CD4-positive, alpha-beta T cell (primary cell): Measurements from ENCODE around the gene PPM1L. TPM values are rescaled to one million over a fixed set of nuclear protein-coding genes. Genes with fewer than 3 reads are reported as not detected.

Source experiments
- ATAC-seq: fragments of 200-7000 bp; cut with Tn5 transposase; one replicate; pipeline ENCODE4 v1.10.0; 2022; ENCODE audit warnings: mild to moderate bottlenecking; ENCODE audit not compliant: poor library complexity
- CTCF ChIA-PET: fragments of 350-600 bp; sonication (Branson Sonifier 250); formaldehyde crosslinking; loops from one replicate; lab custom pipeline; 2021; ENCODE audit warnings: antibody characterized with exemption, inconsistent platforms; lab: Charles Lee
- POLR2A ChIA-PET: fragments of 350-600 bp; sonication (Branson Sonifier 250); formaldehyde crosslinking; loops from one replicate; lab custom pipeline; 2021; ENCODE audit warnings: antibody characterized with exemption, inconsistent platforms; lab: Charles Lee
- DNase-seq, 14 experiments: peaks; one replicate each; pipeline ENCODE4 v3.0.0-alpha.2; 2013 to 2020; ENCODE audit warnings: mixed read lengths in 2 of 14
- H3K27ac ChIP-seq, 2 donors: one replicate each; pipeline versions ENCODE4 v1.5.1 to v1.7.0; 2013; ENCODE audit warnings: low read length in 2 of 2, low read depth in 1 of 2, mild to moderate bottlenecking in 1 of 2
- H3K27me3 ChIP-seq, 2 experiments: 1 replicate in 1 of 2; 2 replicates in 1 of 2; pipeline versions ENCODE4 v1.6.1 to v1.7.0; 2013; ENCODE audit warnings: low read length in 2 of 2, control low read depth in 1 of 2, mild to moderate bottlenecking in 1 of 2, moderate library complexity in 1 of 2; ENCODE audit not compliant: insufficient read depth in 2 of 2, control insufficient read depth in 1 of 2
- H3K36me3 ChIP-seq: one replicate; pipeline ENCODE4 v1.6.1; 2013; ENCODE audit warnings: low read length, control low read depth; ENCODE audit not compliant: insufficient read depth
- H3K4me1 ChIP-seq: one replicate; pipeline ENCODE4 v1.6.1; 2013; ENCODE audit warnings: low read length, control low read depth; ENCODE audit not compliant: insufficient read depth
- H3K4me3 ChIP-seq: one replicate; pipeline ENCODE4 v1.5.1; 2013; ENCODE audit warnings: mild to moderate bottlenecking, low read length, moderate library complexity
- H3K9me3 ChIP-seq, 2 experiments: 1 replicate in 1 of 2; 2 replicates in 1 of 2; pipeline versions ENCODE4 v1.6.1 to v1.7.0; 2013; ENCODE audit warnings: low read length in 2 of 2, mild to moderate bottlenecking in 2 of 2, control low read depth in 1 of 2, moderate library complexity in 1 of 2; ENCODE audit not compliant: control insufficient read depth in 1 of 2, insufficient read depth in 1 of 2
- H3K27ac Mint-ChIP-seq: one replicate; pipeline ENCODE4 v1.8.0; 2020; ENCODE audit warnings: mixed read lengths
- H3K27me3 Mint-ChIP-seq: one replicate; pipeline ENCODE4 v1.8.0; 2021; ENCODE audit warnings: mixed read lengths
- H3K36me3 Mint-ChIP-seq: one replicate; pipeline ENCODE4 v1.8.0; 2021; ENCODE audit warnings: low read depth, mixed read lengths
- H3K4me1 Mint-ChIP-seq: one replicate; pipeline ENCODE4 v1.8.0; 2021; ENCODE audit warnings: low read depth, mixed read lengths
- H3K4me3 Mint-ChIP-seq: one replicate; pipeline ENCODE4 v1.8.0; 2020; ENCODE audit warnings: mild to moderate bottlenecking, mixed read lengths
- H3K9me3 Mint-ChIP-seq: one replicate; pipeline ENCODE4 v1.8.0; 2020; ENCODE audit warnings: mixed read lengths
- intact Hi-C, 2 experiments: fragments of 100-400 bp; cut with DNase I in 1 of 2; cut with micrococcal nuclease in 1 of 2; formaldehyde crosslinking; loops; one replicate each; pipeline versions ENCODE4 v1.15.1 to v1.9.0; 2023 to 2025; cut with DNase I, micrococcal nuclease
- total RNA-seq, 174 experiments: library from RNA in 2 of 174; stranded (reverse) in 2 of 174; gene quantifications; one replicate each; pipeline ENCODE4 v1.2.3 and lab custom pipeline; 2021 to 2026
- TF ChIP-seq, protein P1 (sequence below): fragments of 200-600 bp; IDR thresholded peaks from one replicate; pipeline ENCODE4 v1.8.0; 2022; ENCODE audit warnings: antibody characterized with exemption, mild to moderate bottlenecking

Gene PPM1L
- total RNA-seq, 2 experiments from 2014 or later, result 3.0 to 3.4 TPM

DNA sequence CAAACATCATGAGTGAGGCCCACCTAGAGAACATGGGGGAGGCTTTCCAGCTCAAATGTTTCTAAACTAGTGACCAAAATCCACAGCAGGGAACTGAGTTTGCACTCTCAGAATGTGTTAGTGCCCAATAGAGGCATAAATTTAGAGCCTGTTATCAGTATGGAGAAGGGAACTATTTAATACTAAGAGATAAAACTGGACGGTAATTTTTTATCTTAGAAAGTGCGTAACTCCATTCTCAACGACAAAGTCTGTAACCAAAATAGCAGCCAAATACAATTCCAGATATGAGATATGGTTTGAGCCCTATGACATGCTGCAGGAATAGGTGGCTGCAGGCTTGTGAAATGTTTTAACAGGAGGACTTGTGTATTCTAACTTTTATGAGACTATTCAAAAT lies 345.6 kb downstream of the PPM1L start:
- DNase-seq, result no peak
- Histone ChIP-seq H3K27me3 (peaks cover 6 to 19% of the 10 kb centered on the region in 2 experiments), H3K36me3 (no peaks in the 10 kb centered on the region), H3K4me3 (no peak overlapping the region), H3K9me3 (no peaks in the 10 kb centered on the region), H3K4me1 (no peaks in the 10 kb centered on the region), H3K27ac (no peak overlapping the region)
- H3K4me3 Mint-ChIP-seq, result no peak overlapping the region
- H3K36me3 Mint-ChIP-seq, result no peaks in the 10 kb centered on the region
- no peaks in the 10 kb centered on the region for H3K9me3 Mint-ChIP-seq
- ATAC-seq, result no peak
- CTCF ChIA-PET, result interaction anchor here (1.3 kb wide), 1 partner anchor 10 kb away, joined by 3 read pairs; no protein-coding TSS in a partner anchor
- intact Hi-C loops, result no loop called here
- peaks cover 8% of the 10 kb centered on the region for H3K4me1 Mint-ChIP-seq
- H3K27me3 Mint-ChIP-seq, result peaks cover 18% of the 10 kb centered on the region
- TF ChIP-seq, protein P1, sequence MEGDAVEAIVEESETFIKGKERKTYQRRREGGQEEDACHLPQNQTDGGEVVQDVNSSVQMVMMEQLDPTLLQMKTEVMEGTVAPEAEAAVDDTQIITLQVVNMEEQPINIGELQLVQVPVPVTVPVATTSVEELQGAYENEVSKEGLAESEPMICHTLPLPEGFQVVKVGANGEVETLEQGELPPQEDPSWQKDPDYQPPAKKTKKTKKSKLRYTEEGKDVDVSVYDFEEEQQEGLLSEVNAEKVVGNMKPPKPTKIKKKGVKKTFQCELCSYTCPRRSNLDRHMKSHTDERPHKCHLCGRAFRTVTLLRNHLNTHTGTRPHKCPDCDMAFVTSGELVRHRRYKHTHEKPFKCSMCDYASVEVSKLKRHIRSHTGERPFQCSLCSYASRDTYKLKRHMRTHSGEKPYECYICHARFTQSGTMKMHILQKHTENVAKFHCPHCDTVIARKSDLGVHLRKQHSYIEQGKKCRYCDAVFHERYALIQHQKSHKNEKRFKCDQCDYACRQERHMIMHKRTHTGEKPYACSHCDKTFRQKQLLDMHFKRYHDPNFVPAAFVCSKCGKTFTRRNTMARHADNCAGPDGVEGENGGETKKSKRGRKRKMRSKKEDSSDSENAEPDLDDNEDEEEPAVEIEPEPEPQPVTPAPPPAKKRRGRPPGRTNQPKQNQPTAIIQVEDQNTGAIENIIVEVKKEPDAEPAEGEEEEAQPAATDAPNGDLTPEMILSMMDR, result no peak
- no peak overlapping the region for H3K27ac Mint-ChIP-seq
- POLR2A ChIA-PET, result no interaction called here

DNA sequence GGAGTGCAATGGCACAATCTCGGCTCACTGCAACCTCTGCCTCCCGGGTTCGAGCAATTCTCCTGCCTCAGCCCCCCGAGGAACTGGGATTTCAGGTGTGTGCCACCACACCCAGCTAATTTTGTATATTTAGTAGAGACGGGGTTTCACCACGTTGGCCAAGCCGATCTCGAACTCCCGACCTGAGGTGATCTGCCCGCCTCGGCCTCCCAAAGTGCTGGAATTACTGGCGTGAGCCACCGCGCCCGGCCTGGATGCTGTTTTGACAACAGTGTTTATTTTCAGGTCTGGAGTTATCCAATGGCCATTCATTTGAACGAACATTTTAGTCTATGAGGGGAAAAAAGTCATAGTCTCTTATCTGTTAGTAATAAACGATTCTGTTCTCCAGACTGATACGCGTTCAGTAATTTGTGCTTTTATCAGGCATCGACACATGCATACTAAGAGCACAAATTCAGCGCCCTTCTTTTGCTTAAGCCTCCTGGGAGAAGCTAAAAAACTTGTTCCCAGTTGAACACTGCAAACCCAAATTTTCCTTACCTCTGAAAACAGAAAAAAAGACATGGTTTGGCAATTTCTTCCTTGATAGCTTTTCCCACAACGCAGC lies 347.9 kb downstream of the PPM1L start:
- ChIA-PET POLR2A (no interaction called here), CTCF (no interaction called here)
- Mint-ChIP-seq H3K27ac (no peak overlapping the region), H3K4me1 (peaks cover 8% of the 10 kb centered on the region), H3K36me3 (no peaks in the 10 kb centered on the region), H3K9me3 (no peaks in the 10 kb centered on the region), H3K27me3 (peaks cover 35% of the 10 kb centered on the region), H3K4me3 (peak overlapping the region; percentile 35)
- Histone ChIP-seq H3K27me3 (peaks cover 8 to 19% of the 10 kb centered on the region in 2 experiments), H3K4me1 (no peaks in the 10 kb centered on the region), H3K27ac (no peak overlapping the region), H3K36me3 (no peaks in the 10 kb centered on the region), H3K4me3 (no peak overlapping the region), H3K9me3 (no peaks in the 10 kb centered on the region)
- intact Hi-C loops, result no loop called here
- ATAC-seq (no peak), DNase-seq (no peak)
- TF ChIP-seq, protein P1, result no peak

DNA sequence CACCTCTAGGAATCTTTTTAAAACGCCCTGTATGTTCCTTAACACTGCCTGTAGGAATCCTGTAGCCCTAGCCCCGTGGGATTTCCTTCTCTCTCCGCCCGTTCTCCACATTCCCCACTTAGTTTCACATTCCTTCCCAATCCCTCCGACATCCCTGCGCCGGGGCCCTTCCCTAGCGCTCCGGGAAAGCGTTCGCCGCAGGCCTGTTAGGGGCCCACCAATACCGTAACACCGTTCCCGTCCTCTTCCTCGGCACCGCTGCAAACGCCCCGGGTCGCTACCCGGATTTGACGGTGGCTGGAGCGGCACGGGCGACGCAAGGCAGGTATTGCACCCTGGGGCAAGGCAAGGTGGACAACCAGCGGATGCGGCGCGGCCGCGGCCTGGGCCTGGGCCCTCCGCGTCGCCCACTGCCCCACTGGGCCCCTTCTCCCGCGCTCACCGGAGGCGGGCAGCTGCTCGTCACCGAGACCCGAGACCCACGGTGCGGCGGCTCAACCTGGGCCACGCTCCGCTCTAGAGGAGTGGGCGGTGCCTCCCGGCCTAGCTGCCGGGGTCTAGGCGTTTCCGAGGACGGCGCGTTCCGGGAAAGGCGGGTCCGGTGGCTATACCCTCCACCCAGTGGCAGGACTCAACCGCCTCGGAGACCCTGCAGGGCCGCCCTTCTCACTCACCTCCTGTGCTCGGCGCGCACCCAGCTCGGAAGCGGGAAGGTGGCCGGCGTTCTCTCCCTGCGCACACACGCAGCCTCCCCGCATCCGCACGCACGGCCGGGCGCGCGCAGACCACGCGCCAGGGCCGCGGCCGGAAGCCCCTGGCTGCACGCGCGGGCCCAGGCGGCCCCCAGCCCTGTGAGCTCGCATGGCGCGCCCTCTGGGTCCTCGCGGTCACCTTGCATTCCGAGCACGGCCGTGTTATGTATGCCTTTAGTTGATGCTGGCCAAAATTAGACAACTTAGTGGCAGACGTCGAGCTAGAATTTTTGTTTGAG lies 348.8 kb downstream of the PPM1L start, which contains the start of gene B3GALNT1:
TSS of gene B3GALNT1 (minus strand) at position 789 of the 991 bp plus-strand sequence. CDS start 18,595 bp downstream, outside the sequence.
- H3K9me3 Mint-ChIP-seq, result no peaks in the 10 kb centered on the region
- Histone ChIP-seq H3K27ac (no peak within 1 kb of the TSS), H3K27me3 (peaks cover 10 to 19% of the 10 kb centered on the region in 2 experiments), H3K4me1 (no peaks in the 10 kb centered on the region), H3K9me3 (no peaks in the 10 kb centered on the region), H3K36me3 (no peaks in the 10 kb centered on the region), H3K4me3 (peak within 1 kb of the TSS; percentile 51)
- H3K27ac Mint-ChIP-seq, result no peak within 1 kb of the TSS
- peaks cover 36% of the 10 kb centered on the region for H3K27me3 Mint-ChIP-seq
- ChIA-PET POLR2A (no interaction called here), CTCF (no interaction called here)
- no peaks in the 10 kb centered on the region for H3K36me3 Mint-ChIP-seq
- peak within 1 kb of the TSS; percentile 59 for H3K4me3 Mint-ChIP-seq
- TF ChIP-seq, protein P1, result no peak
- H3K4me1 Mint-ChIP-seq, result peaks cover 8% of the 10 kb centered on the region
- ATAC-seq (peak; percentile 43), DNase-seq (peak in 5 of 14 experiments; percentile 3 to 35 (median 17))
- intact Hi-C loops, result no loop called here
